K562 (cell line): ENCODE results near the gene HLA-B. TPM values are rescaled to one million over a fixed set of nuclear protein-coding genes. Genes with fewer than 3 reads are reported as not detected.

Experiments
- ATAC-seq: fragments of 200-7000 bp; cut with Tn5 transposase; 3 replicates; pipeline ENCODE4 v1.9.1; 2020; ENCODE audit warnings: moderate library complexity
- BruUV-seq: library from RNA; stranded (reverse); fragments of 400-500 nt; replicated peaks from 2 replicates; lab custom pipeline; 2021; lab: Mats Ljungman, UMichigan
- CTCF ChIA-PET: fragments of 300-600 bp; formaldehyde crosslinking; extraction: SDS; loops from one replicate; lab custom pipeline; 2021; ENCODE audit warnings: low intra/inter-chr PET ratio; lab: Yijun Ruan, JAX
- POLR2A ChIA-PET: fragments of 300-600, 350-650 bp; sonication (Branson Sonifier 250); formaldehyde crosslinking; extraction: SDS; loops from one replicate; lab custom pipeline; 2021; ENCODE audit warnings: antibody characterized with exemption, inconsistent platforms; lab: Yijun Ruan, JAX
- DNase-seq, 4 experiments: peaks; one replicate each; pipeline versions ENCODE4 v3.0.0 to v3.0.0-alpha.2; 2011 to 2018; ENCODE audit warnings: low spot score in 3 of 4, mixed read lengths in 3 of 4; ENCODE audit errors: extremely low read depth in 1 of 4
- FAIRE-seq: peaks from 2 replicates; lab custom pipeline; 2011; peaks lifted over from hg19 to GRCh38; lab: Jason Lieb, UNC
- H2AFZ ChIP-seq: 2 replicates; pipeline ENCODE4 v1.6.0; 2011; ENCODE audit warnings: low read depth, low read length, control low read depth, inconsistent platforms
- H3K27ac ChIP-seq: fragments of 200-600 bp; 3 replicates; pipeline ENCODE4 v1.8.0; 2011; ENCODE audit warnings: low read depth, mild to moderate bottlenecking, control low read depth, inconsistent platforms, low read length, moderate library complexity, mixed read lengths; ENCODE audit errors: extremely low read depth
- H3K27me3 ChIP-seq, 2 experiments: fragments of 300-600 bp in 1 of 2; 2 replicates in 1 of 2; 3 replicates in 1 of 2; pipeline versions ENCODE4 v1.6.0 to v1.8.0; 2011; ENCODE audit warnings: inconsistent platforms in 2 of 2, low read length in 2 of 2, mild to moderate bottlenecking in 1 of 2, mixed read lengths in 1 of 2, moderate library complexity in 1 of 2; ENCODE audit not compliant: control insufficient read depth in 2 of 2, insufficient read depth in 2 of 2
- H3K36me3 ChIP-seq: fragments of 300-600 bp; 3 replicates; pipeline ENCODE4 v1.8.0; 2011; ENCODE audit warnings: mild to moderate bottlenecking, low read length, inconsistent platforms; ENCODE audit not compliant: control insufficient read depth, insufficient read depth
- H3K4me1 ChIP-seq, 2 experiments: fragments of 200-600 bp in 1 of 2; replicated peaks in 1 of 2; 2 replicates in 1 of 2; 3 replicates in 1 of 2; pipeline versions ENCODE4 v1.5.1 to v1.8.0; 2011; ENCODE audit warnings: inconsistent platforms in 2 of 2, low read length in 2 of 2, mild to moderate bottlenecking in 1 of 2, mixed read lengths in 1 of 2, moderate library complexity in 1 of 2; ENCODE audit not compliant: control insufficient read depth in 2 of 2, insufficient read depth in 2 of 2
- H3K4me2 ChIP-seq: 2 replicates; pipeline ENCODE4 v1.6.1; 2011; ENCODE audit warnings: low read length, control low read depth, inconsistent platforms, mixed read lengths; ENCODE audit not compliant: insufficient read depth
- H3K4me3 ChIP-seq: fragments of 200-600 bp; sonication (generic), shearing (Covaris generic); 2 replicates; pipeline ENCODE4 v1.5.1; 2016; ENCODE audit warnings: control low read depth, inconsistent platforms
- H3K79me2 ChIP-seq: fragments of 200-600 bp; 3 replicates; pipeline ENCODE4 v1.8.0; 2011; ENCODE audit warnings: low read length, inconsistent platforms; ENCODE audit not compliant: control insufficient read depth, insufficient read depth
- H3K9ac ChIP-seq, 2 experiments: 2 replicates each; pipeline versions ENCODE4 v1.6.0 to v1.6.1; 2011; ENCODE audit warnings: low read depth in 2 of 2, low read length in 2 of 2, control low read depth in 1 of 2, inconsistent platforms in 1 of 2, mild to moderate bottlenecking in 1 of 2, mixed read lengths in 1 of 2; ENCODE audit not compliant: insufficient read depth in 1 of 2
- H3K9me1 ChIP-seq: one replicate; pipeline ENCODE4 v1.6.0; 2011; ENCODE audit warnings: inconsistent platforms, mild to moderate bottlenecking, low read length, moderate library complexity; ENCODE audit not compliant: control insufficient read depth, insufficient read depth
- H3K9me3 ChIP-seq: replicated peaks from 2 replicates; pipeline ENCODE4 v1.5.1; 2011; ENCODE audit warnings: low read depth, low read length, inconsistent platforms; ENCODE audit not compliant: control insufficient read depth, insufficient read depth
- H4K20me1 ChIP-seq: replicated peaks from 2 replicates; pipeline ENCODE4 v1.6.1; 2011; ENCODE audit warnings: low read length, inconsistent platforms, mixed read lengths; ENCODE audit not compliant: control insufficient read depth, insufficient read depth
- C11orf30 ChIP-seq: fragments of 450-650 bp; IDR thresholded peaks from 2 replicates; pipeline ENCODE4 v1.6.1; 2016; ENCODE audit warnings: low read depth, mild to moderate bottlenecking
- ZNF311 ChIP-seq: fragments of 250-450 bp; sonication (Bioruptor Pico); IDR thresholded peaks from 2 replicates; pipeline ENCODE4 v1.4.0; 2020; ENCODE audit warnings: mild to moderate bottlenecking, moderate library complexity
- WGBS: fragments of 100-300 bp; shearing (Covaris generic); methylation state at CpG from one replicate; pipeline ENCODE4 v1.1.6; 2016; ENCODE audit warnings: low coverage, mixed read lengths; ENCODE audit not compliant: insufficient coverage; ENCODE audit errors: missing lambda C conversion rate; 5-methylcytosine and 5-hydroxymethylcytosine counted together
- in situ Hi-C: fragments of 300-500 bp; cut with MboI; formaldehyde crosslinking; loops from 4 replicates; pipeline ENCODE4 v1.15.0; 2018; ENCODE audit warnings: inconsistent platforms, mixed read lengths
- intact Hi-C: fragments of 100-400 bp; cut with micrococcal nuclease; formaldehyde crosslinking; loops from 2 replicates; pipeline ENCODE4 v1.14.2; 2022
- polyA plus RNA-seq, 8 experiments: library from polyadenylated mRNA; depleted of rRNA in 4 of 8; stranded (reverse) in 5 of 8; unstranded in 3 of 8; fragments of >200 nt; fragmentation: Nextera tagmentation in 2 of 8; fragmentation: Illumina TruSeq in 1 of 8; extraction: Ambion mirVana in 2 of 8; extraction: Trizol in 1 of 8; gene quantifications; 2 replicates each; pipeline versions ENCODE4 v1.2.1 to v1.2.3, GENCODE V29; 2011 to 2014; ENCODE audit warnings: inconsistent platforms in 1 of 8, missing spikeins in 1 of 8
- total RNA-seq, 7 experiments: library from RNA; depleted of rRNA in 6 of 7; stranded (reverse); fragments of >200 nt in 6 of 7; fragmentation: Illumina TruSeq in 2 of 7; extraction: Trizol in 2 of 7; gene quantifications; 2 replicates each; pipeline versions ENCODE4 v1.2.1 to v1.2.3, GENCODE V29; 2011 to 2021; ENCODE audit warnings: low replicate concordance in 1 of 7
- TF ChIP-seq, protein P1 (sequence below): fragments of 250-450 bp; sonication (Bioruptor Pico); IDR thresholded peaks from 2 replicates; pipeline ENCODE4 v1.5.0; 2021
- TF ChIP-seq, protein P2 (sequence below), 2 experiments: IDR thresholded peaks in 1 of 2; conservative IDR thresholded peaks in 1 of 2; 2 replicates each; pipeline ENCODE4 v1.6.1; 2016; ENCODE audit warnings: low read depth in 2 of 2, mild to moderate bottlenecking in 1 of 2, missing compliant biosample characterization in 1 of 2, missing genetic modification characterization in 1 of 2, moderate library complexity in 1 of 2
- TF ChIP-seq, protein P3 (sequence below): IDR thresholded peaks from 2 replicates; pipeline ENCODE4 v1.6.1; 2012; ENCODE audit warnings: low read depth, low read length, improper control_type of control experiment, borderline replicate concordance

The HLA-B gene
- total and polyA plus RNA-seq, 9 of the 15 experiments (the other 6 are each of a cell fraction or from before 2014, with no cell fraction given), result 0.07 to 9.7 (median 0.65) TPM; not detected in 2

DNA sequence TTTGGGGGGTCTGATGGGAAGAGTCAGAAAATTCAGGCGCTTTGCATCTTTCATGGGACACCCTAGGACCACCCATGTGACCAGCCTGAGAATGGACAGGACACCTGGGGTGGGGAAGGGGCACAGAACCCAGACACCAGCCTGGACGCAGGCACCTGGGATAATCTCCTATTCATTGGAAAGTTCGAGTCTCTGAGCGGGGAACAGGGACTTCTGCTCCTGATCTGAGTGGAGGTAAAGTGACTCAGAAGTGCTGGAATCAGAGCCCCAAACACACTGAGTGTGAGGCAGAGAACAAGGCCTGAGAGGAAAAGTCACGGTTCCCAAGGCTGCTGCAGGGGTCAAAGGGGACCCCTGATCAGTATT, 1.4 kb downstream of the HLA-B start:
- Histone ChIP-seq H3K9ac (no peak overlapping the region), H3K36me3 (no peaks in the 10 kb centered on the region), H3K27ac (no peak overlapping the region), H3K9me3 (no peaks in the 10 kb centered on the region), H2AFZ (no peak overlapping the region), H3K4me1 (peaks cover 0 to 12% of the 10 kb centered on the region in 2 experiments; a peak in 2 of 5 replicates), H3K4me3 (no peak overlapping the region), H3K9me1 (no peaks in the 10 kb centered on the region), H3K27me3 (peaks cover 23 to 41% of the 10 kb centered on the region in 2 experiments), H3K4me2 (no peak overlapping the region), H3K79me2 (no peaks in the 10 kb centered on the region), H4K20me1 (no peaks in the 10 kb centered on the region)
- CTCF ChIA-PET, result no interaction called here
- POLR2A ChIA-PET, result no interaction called here
- intact Hi-C loops, result no loop called here
- in situ Hi-C loops, result no loop called here
- 1% methylated on average over 5 of the region's 5 CpGs for WGBS
- ATAC-seq (no peak), DNase-seq (no peak), FAIRE-seq (no peak)
- no TSS peak for BruUV-seq
- TF ChIP-seq, protein P1, sequence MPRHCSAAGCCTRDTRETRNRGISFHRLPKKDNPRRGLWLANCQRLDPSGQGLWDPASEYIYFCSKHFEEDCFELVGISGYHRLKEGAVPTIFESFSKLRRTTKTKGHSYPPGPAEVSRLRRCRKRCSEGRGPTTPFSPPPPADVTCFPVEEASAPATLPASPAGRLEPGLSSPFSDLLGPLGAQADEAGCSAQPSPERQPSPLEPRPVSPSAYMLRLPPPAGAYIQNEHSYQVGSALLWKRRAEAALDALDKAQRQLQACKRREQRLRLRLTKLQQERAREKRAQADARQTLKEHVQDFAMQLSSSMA, result no peak
- TF ChIP-seq C11orf30 (no peak), ZNF311 (no peak)
- TF ChIP-seq, protein P2, sequence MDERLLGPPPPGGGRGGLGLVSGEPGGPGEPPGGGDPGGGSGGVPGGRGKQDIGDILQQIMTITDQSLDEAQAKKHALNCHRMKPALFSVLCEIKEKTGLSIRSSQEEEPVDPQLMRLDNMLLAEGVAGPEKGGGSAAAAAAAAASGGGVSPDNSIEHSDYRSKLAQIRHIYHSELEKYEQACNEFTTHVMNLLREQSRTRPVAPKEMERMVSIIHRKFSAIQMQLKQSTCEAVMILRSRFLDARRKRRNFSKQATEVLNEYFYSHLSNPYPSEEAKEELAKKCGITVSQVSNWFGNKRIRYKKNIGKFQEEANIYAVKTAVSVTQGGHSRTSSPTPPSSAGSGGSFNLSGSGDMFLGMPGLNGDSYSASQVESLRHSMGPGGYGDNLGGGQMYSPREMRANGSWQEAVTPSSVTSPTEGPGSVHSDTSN (CRISPR knock-in tag; IDR thresholded peaks at IDR 0.05; ENCODE audit: low read depth), result no peak
- TF ChIP-seq, protein P2 (tag; conservative IDR thresholded peaks at IDR 0.05; ENCODE audit: low read depth), result no peak
- TF ChIP-seq, protein P3, sequence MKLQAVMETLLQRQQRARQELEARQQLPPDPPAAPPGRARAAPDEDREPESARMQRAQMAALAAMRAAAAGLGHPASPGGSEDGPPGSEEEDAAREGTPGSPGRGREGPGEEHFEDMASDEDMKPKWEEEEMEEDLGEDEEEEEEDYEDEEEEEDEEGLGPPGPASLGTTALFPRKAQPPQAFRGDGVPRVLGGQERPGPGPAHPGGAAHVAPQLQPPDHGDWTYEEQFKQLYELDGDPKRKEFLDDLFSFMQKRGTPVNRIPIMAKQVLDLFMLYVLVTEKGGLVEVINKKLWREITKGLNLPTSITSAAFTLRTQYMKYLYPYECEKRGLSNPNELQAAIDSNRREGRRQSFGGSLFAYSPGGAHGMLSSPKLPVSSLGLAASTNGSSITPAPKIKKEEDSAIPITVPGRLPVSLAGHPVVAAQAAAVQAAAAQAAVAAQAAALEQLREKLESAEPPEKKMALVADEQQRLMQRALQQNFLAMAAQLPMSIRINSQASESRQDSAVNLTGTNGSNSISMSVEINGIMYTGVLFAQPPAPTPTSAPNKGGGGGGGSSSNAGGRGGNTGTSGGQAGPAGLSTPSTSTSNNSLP, result no peak
